Uterus (tissue), 2 donors: ENCODE measurements around the gene B3GNT9.

Experiments used
- POLR2A ChIP-seq, 2 donors: fragments of 450-650 bp; IDR thresholded peaks; one replicate each; pipeline ENCODE4 v1.6.1; 2016; ENCODE audit warnings: antibody characterized with exemption in 2 of 2, mild to moderate bottlenecking in 1 of 2, moderate library complexity in 1 of 2
- TF ChIP-seq, protein P1 (sequence below), 4 experiments: fragments of 200-600 bp in 2 of 4; fragments of 450-650 bp in 2 of 4; sonication (generic) in 2 of 4; IDR thresholded peaks; one replicate each; pipeline ENCODE4 v1.5.1; 2016 to 2019; ENCODE audit warnings: antibody characterized with exemption in 4 of 4, mild to moderate bottlenecking in 2 of 4, moderate library complexity in 1 of 4

DNA sequence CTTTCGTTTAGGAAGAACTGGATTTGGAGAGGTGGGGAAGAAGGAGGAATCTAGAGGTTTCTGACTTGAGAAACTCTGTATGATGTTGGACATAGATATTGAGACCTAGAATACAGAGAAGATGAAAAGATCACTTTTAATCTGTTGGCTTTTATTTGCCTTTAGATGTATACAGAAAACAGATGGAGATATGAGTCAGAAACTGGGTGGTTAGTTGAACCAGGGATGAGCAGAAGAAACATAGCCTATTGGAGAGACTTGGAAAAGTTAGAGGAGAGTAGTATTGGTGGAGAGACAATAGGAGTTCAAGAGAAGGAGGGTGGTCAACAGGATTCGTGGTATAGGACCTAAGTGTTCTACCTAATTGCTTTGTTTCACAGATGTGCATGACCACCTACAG, 36.0 kb downstream of the B3GNT9 start:
- no peak for TF ChIP-seq POLR2A (IDR thresholded peaks at IDR 0.05)
- TF ChIP-seq, protein P1, sequence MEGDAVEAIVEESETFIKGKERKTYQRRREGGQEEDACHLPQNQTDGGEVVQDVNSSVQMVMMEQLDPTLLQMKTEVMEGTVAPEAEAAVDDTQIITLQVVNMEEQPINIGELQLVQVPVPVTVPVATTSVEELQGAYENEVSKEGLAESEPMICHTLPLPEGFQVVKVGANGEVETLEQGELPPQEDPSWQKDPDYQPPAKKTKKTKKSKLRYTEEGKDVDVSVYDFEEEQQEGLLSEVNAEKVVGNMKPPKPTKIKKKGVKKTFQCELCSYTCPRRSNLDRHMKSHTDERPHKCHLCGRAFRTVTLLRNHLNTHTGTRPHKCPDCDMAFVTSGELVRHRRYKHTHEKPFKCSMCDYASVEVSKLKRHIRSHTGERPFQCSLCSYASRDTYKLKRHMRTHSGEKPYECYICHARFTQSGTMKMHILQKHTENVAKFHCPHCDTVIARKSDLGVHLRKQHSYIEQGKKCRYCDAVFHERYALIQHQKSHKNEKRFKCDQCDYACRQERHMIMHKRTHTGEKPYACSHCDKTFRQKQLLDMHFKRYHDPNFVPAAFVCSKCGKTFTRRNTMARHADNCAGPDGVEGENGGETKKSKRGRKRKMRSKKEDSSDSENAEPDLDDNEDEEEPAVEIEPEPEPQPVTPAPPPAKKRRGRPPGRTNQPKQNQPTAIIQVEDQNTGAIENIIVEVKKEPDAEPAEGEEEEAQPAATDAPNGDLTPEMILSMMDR (IDR thresholded peaks at IDR 0.05) = no peak
